HCT116 (cell line): ENCODE measurements around the gene ATP6V1B1. TPM values are rescaled to one million over a fixed set of nuclear protein-coding genes. Genes with fewer than 3 reads are reported as not detected.
A peak's percentile ranks its signal among the peaks of the same experiment; 100 is the strongest.

Experiments used
- ATAC-seq: fragments of 200-7000 bp; cut with Tn5 transposase; 2 replicates; pipeline ENCODE4 v1.9.1; 2020; ENCODE audit warnings: mild to moderate bottlenecking, moderate library complexity
- BruUV-seq: library from RNA; stranded (reverse); fragments of 400-500 nt; replicated peaks from 2 replicates; lab custom pipeline; 2021; lab: Mats Ljungman, UMichigan
- CTCF ChIA-PET: fragments of 300-600 bp; sonication (Branson Sonifier 250); formaldehyde crosslinking; loops from one replicate; lab custom pipeline; 2021; ENCODE audit warnings: antibody characterized with exemption; lab: Charles Lee
- POLR2A ChIA-PET: fragments of 300-600, 350-600 bp; sonication (Branson Sonifier 250); formaldehyde crosslinking; loops from one replicate; lab custom pipeline; 2021; ENCODE audit warnings: antibody characterized with exemption; lab: Charles Lee
- RAD21 ChIA-PET, 2 experiments: fragments of 300-600 bp; sonication (Branson Sonifier 250); formaldehyde crosslinking; loops; one replicate each; lab custom pipeline; 2023; ENCODE audit warnings: low total read pairs in 2 of 2; ENCODE audit not compliant: uncharacterized antibody in 2 of 2, unreplicated experiment in 2 of 2, low non-redundant PET in 1 of 2; lab: Charles Lee
- DNase-seq: peaks from one replicate; pipeline ENCODE4 v3.0.0-alpha.2; 2010; ENCODE audit warnings: low read depth, low spot score
- H2AFZ ChIP-seq: fragments of 200-600 bp; shearing (Covaris generic), sonication (generic); 2 replicates; pipeline ENCODE4 v1.6.1; 2017; ENCODE audit warnings: low read depth, mixed run types, mixed read lengths, antibody characterized with exemption, low read length; ENCODE audit not compliant: poor library complexity, severe bottlenecking
- H3K27ac ChIP-seq: 2 replicates; pipeline ENCODE4 v1.5.1; 2012; ENCODE audit warnings: low read depth, low read length
- H3K27me3 ChIP-seq: fragments of 200-600 bp; sonication (generic); 2 replicates; pipeline ENCODE4 v1.6.1; 2016; ENCODE audit warnings: mixed run types, low read length, mixed read lengths; ENCODE audit not compliant: insufficient read depth
- H3K36me3 ChIP-seq, 2 experiments: fragments of 200-500 bp in 1 of 2; fragments of 200-600 bp in 1 of 2; sonication (Bioruptor generic) in 1 of 2; sonication (generic) in 1 of 2; 2 replicates each; pipeline versions ENCODE4 v1.5.1 to v1.6.1; 2014 to 2016; ENCODE audit warnings: low read length in 2 of 2, inconsistent platforms in 1 of 2, mixed read lengths in 1 of 2, mixed run types in 1 of 2; ENCODE audit not compliant: insufficient read depth in 2 of 2, control insufficient read depth in 1 of 2
- H3K4me1 ChIP-seq, 2 experiments: fragments of 200-600 bp in 1 of 2; sonication (generic) in 1 of 2; 2 replicates each; pipeline versions ENCODE4 v1.5.1 to v1.6.1; 2012 to 2017; ENCODE audit warnings: low read length in 2 of 2, inconsistent platforms in 1 of 2, mild to moderate bottlenecking in 1 of 2, mixed read lengths in 1 of 2, mixed run types in 1 of 2, moderate library complexity in 1 of 2; ENCODE audit not compliant: insufficient read depth in 2 of 2, control insufficient read depth in 1 of 2
- H3K4me2 ChIP-seq: fragments of 200-600 bp; sonication (generic); 2 replicates; pipeline ENCODE4 v1.6.1; 2017; ENCODE audit warnings: mixed run types, low read length, mixed read lengths
- H3K4me3 ChIP-seq, 2 experiments: fragments of 200-600 bp in 1 of 2; sonication (generic) in 1 of 2; replicated peaks in 1 of 2; 2 replicates each; pipeline ENCODE4 v1.5.1; 2011 to 2016; ENCODE audit warnings: low read length in 2 of 2, control low read depth in 1 of 2, low read depth in 1 of 2, mild to moderate bottlenecking in 1 of 2, mixed read lengths in 1 of 2, mixed run types in 1 of 2
- H3K79me2 ChIP-seq: fragments of 200-600 bp; sonication (generic); 2 replicates; pipeline ENCODE4 v1.6.1; 2017; ENCODE audit warnings: mild to moderate bottlenecking, mixed run types, low read length, moderate library complexity, mixed read lengths; ENCODE audit not compliant: insufficient read depth
- H3K9ac ChIP-seq: fragments of 200-600 bp; sonication (generic); 2 replicates; pipeline ENCODE4 v1.6.1; 2016; ENCODE audit warnings: low read length, mixed read lengths
- H3K9me2 ChIP-seq: fragments of 200-600 bp; sonication (generic), shearing (Covaris generic); 2 replicates; pipeline ENCODE4 v1.6.1; 2017; ENCODE audit warnings: mixed run types, mild to moderate bottlenecking, moderate library complexity; ENCODE audit not compliant: insufficient read depth
- H3K9me3 ChIP-seq, 2 experiments: fragments of 200-500 bp in 1 of 2; fragments of 200-600 bp in 1 of 2; sonication (Bioruptor generic) in 1 of 2; sonication (generic) in 1 of 2; 2 replicates each; pipeline ENCODE4 v1.6.1; 2014 to 2017; ENCODE audit warnings: low read length in 2 of 2, mixed read lengths in 2 of 2, inconsistent platforms in 1 of 2, low read depth in 1 of 2, mild to moderate bottlenecking in 1 of 2, mixed run types in 1 of 2, moderate library complexity in 1 of 2; ENCODE audit not compliant: control insufficient read depth in 1 of 2, insufficient read depth in 1 of 2
- H4K20me1 ChIP-seq: fragments of 200-600 bp; sonication (generic), shearing (Covaris generic); 2 replicates; pipeline ENCODE4 v1.6.1; 2017; ENCODE audit warnings: mixed run types, mild to moderate bottlenecking, moderate library complexity; ENCODE audit not compliant: insufficient read depth
- JUND ChIP-seq: IDR thresholded peaks from 2 replicates; pipeline ENCODE4 v1.6.1; 2012
- RAD21 ChIP-seq: IDR thresholded peaks from 2 replicates; pipeline ENCODE4 v1.6.1; 2012; ENCODE audit warnings: low read depth, mild to moderate bottlenecking
- SIN3A ChIP-seq: IDR thresholded peaks from 2 replicates; pipeline ENCODE4 v1.6.1; 2012; ENCODE audit warnings: low read depth
- TCF7L2 ChIP-seq: IDR thresholded peaks from 2 replicates; pipeline ENCODE4 v1.7.0; 2011; ENCODE audit warnings: borderline replicate concordance, inconsistent platforms; ENCODE audit not compliant: insufficient read depth, insufficient read length; ENCODE audit errors: extremely low read depth
- intact Hi-C: fragments of 100-400 bp; cut with micrococcal nuclease; formaldehyde crosslinking; loops from 2 replicates; pipeline ENCODE4 v1.10.0; 2022
- total RNA-seq: library from RNA; stranded (reverse); gene quantifications from one replicate; pipeline ENCODE4 v1.2.1, GENCODE V29; 2021; ENCODE audit not compliant: unreplicated experiment
- TF ChIP-seq, protein P1 (sequence below): IDR thresholded peaks from 2 replicates; pipeline ENCODE4 v1.6.1; 2012
- TF ChIP-seq, protein P2 (sequence below), 3 experiments: fragments of 200-600 bp in 1 of 3; sonication (generic) in 1 of 3; IDR thresholded peaks in 2 of 3; conservative IDR thresholded peaks in 1 of 3; 2 replicates each; pipeline ENCODE4 v1.5.1; 2012 to 2017; ENCODE audit warnings: low read depth in 2 of 3, low read length in 2 of 3, antibody characterized with exemption in 1 of 3, borderline replicate concordance in 1 of 3, control low read depth in 1 of 3, mild to moderate bottlenecking in 1 of 3, mixed read lengths in 1 of 3, mixed run types in 1 of 3, moderate library complexity in 1 of 3; ENCODE audit not compliant: insufficient read depth in 1 of 3

Gene ATP6V1B1
- total RNA-seq, 1 experiment from 2014 or later = 0.74 TPM

GRCh38 chr2:70984576-70985282, 49.0 kb downstream of the ATP6V1B1 start:
- Histone ChIP-seq H3K79me2 (no peaks in the 10 kb centered on the region), H3K27me3 (no peaks in the 10 kb centered on the region)
- TF ChIP-seq, protein P1, sequence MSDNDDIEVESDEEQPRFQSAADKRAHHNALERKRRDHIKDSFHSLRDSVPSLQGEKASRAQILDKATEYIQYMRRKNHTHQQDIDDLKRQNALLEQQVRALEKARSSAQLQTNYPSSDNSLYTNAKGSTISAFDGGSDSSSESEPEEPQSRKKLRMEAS = peak; percentile 87
- TF ChIP-seq SIN3A (no peak), TCF7L2 (peak; percentile 96), JUND (no peak), RAD21 (peak; percentile 65)
- TF ChIP-seq, protein P2, sequence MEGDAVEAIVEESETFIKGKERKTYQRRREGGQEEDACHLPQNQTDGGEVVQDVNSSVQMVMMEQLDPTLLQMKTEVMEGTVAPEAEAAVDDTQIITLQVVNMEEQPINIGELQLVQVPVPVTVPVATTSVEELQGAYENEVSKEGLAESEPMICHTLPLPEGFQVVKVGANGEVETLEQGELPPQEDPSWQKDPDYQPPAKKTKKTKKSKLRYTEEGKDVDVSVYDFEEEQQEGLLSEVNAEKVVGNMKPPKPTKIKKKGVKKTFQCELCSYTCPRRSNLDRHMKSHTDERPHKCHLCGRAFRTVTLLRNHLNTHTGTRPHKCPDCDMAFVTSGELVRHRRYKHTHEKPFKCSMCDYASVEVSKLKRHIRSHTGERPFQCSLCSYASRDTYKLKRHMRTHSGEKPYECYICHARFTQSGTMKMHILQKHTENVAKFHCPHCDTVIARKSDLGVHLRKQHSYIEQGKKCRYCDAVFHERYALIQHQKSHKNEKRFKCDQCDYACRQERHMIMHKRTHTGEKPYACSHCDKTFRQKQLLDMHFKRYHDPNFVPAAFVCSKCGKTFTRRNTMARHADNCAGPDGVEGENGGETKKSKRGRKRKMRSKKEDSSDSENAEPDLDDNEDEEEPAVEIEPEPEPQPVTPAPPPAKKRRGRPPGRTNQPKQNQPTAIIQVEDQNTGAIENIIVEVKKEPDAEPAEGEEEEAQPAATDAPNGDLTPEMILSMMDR (IDR thresholded peaks at IDR 0.05 in 2 of 3, conservative IDR thresholded peaks at IDR 0.05 in 1 of 3; ENCODE audit: borderline replicate concordance in 1 of 3, insufficient read depth in 1 of 3, low read depth in 2 of 3, low read length in 2 of 3) = peak; percentile 62 to 91 (median 90)
- TF ChIP-seq, all 23 proteins: peak for 4
- Histone ChIP-seq H2AFZ (no peak overlapping the region), H3K4me3 (no peak overlapping the region), H3K9me3 (no peaks in the 10 kb centered on the region), H3K36me3 (peaks cover 13 to 17% of the 10 kb centered on the region in 2 experiments; a peak in 3 of 4 replicates), H3K27ac (no peak overlapping the region), H3K4me2 (0 out of 2 replicates have a peak overlapping the region, but pooled peaks have one; percentile 23), H3K9ac (no peak overlapping the region), H3K4me1 (peaks cover 2 to 9% of the 10 kb centered on the region in 2 experiments; a peak in 2 of 4 replicates), H3K9me2 (no peaks in the 10 kb centered on the region), H4K20me1 (no peaks in the 10 kb centered on the region)
- ChIA-PET RAD21 (no interaction called here), POLR2A (interaction anchor here (1.0 kb wide), 1 partner anchor 21 kb away, joined by 4 read pairs; no protein-coding TSS in a partner anchor), CTCF (interaction anchor here (0.6 to 1.2 kb wide), 8 partner anchors 12 to 681 kb away, joined by 3 to 7 read pairs (median 3); no protein-coding TSS in a partner anchor)
- no TSS peak for BruUV-seq
- intact Hi-C loops = no loop called here
- ATAC-seq (peak; percentile 99), DNase-seq (peak; percentile 27)
